Bronchial epithelial cell (primary cell): ENCODE measurements around the gene FAM174C. TPM values are rescaled to one million over a fixed set of nuclear protein-coding genes. Genes with fewer than 3 reads are reported as not detected.
A peak's percentile ranks its signal among the peaks of the same experiment; 100 is the strongest.

ENCODE experiments used
- DNase-seq: peaks from one replicate; pipeline ENCODE4 v3.0.0-alpha.2; 2010; ENCODE audit warnings: low read depth
- FAIRE-seq: peaks from 2 replicates; lab custom pipeline; 2011; peaks lifted over from hg19 to GRCh38; lab: Jason Lieb, UNC
- H3K27me3 ChIP-seq: 2 replicates; pipeline ENCODE4 v1.5.1; 2011; ENCODE audit warnings: low read length; ENCODE audit not compliant: control insufficient read depth, insufficient read depth
- H3K36me3 ChIP-seq: 2 replicates; pipeline ENCODE4 v1.5.1; 2011; ENCODE audit warnings: low read length; ENCODE audit not compliant: control insufficient read depth, insufficient read depth
- H3K4me3 ChIP-seq: 2 replicates; pipeline ENCODE4 v1.5.1; 2011; ENCODE audit warnings: mild to moderate bottlenecking, low read depth, low read length, control low read depth
- CTCF ChIP-seq: IDR thresholded peaks from 2 replicates; pipeline ENCODE4 v1.5.1; 2011; ENCODE audit warnings: mild to moderate bottlenecking, moderate library complexity, low read length, control low read depth, inconsistent platforms; ENCODE audit not compliant: insufficient read depth, severe bottlenecking
- total RNA-seq: library from RNA; depleted of rRNA; stranded (reverse); fragments of >200 nt; gene quantifications from 2 replicates; pipeline ENCODE4 v1.2.1, GENCODE V29; 2014

Gene FAM174C
- total RNA-seq, 1 donor from 2014 or later = 20.8 TPM

DNA sequence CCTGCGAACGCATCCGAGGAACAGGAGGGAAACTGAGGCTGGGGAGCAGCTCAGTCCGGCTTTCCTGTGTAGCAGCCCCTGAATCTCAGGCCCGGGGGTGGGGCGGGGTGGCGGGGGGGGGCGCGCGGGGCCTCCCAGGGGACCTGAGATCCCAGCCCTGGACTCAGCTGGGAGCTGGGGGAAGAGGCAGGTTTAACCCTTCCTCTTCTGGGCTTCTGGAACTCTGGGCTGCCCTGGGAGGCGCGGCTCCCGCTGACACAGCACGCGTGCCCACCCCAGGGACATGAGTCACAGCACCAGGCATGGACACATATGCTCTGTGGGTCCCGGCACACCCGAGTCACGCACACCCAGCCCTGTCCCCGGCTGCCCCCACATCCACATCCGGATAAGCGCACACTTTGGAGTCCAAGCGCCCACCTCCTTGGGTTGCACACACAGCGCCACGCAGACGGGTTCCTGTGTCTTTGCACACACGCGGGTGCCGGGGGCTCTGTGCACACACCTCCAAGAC lies 9.7 kb upstream of the FAM174C start:
- no peak for FAIRE-seq
- H3K27me3 ChIP-seq = no peaks in the 10 kb centered on the region
- TF ChIP-seq CTCF = no peak
- DNase-seq = no peak
- H3K36me3 ChIP-seq = peaks cover 2% of the 10 kb centered on the region
- H3K4me3 ChIP-seq = peak overlapping the region; percentile 46

GRCh38 chr19:1266129-1266915 lies 9.0 kb upstream of the FAM174C start:
- Histone ChIP-seq H3K27me3 (no peaks in the 10 kb centered on the region), H3K4me3 (peak overlapping the region; percentile 46), H3K36me3 (peaks cover 7% of the 10 kb centered on the region)
- TF ChIP-seq CTCF = no peak
- no peak for FAIRE-seq
- DNase-seq = peak; percentile 56

- FAIRE-seq (no peak), DNase-seq (no peak)
- Histone ChIP-seq H3K27me3 (no peaks in the 10 kb centered on the region), H3K4me3 (peak overlapping the region; percentile 46), H3K36me3 (peaks cover 12% of the 10 kb centered on the region)
- TF ChIP-seq CTCF = peak; percentile 82
Measured at GRCh38 chr19:1266916-1267476, 8.3 kb upstream of the FAM174C start.

DNA sequence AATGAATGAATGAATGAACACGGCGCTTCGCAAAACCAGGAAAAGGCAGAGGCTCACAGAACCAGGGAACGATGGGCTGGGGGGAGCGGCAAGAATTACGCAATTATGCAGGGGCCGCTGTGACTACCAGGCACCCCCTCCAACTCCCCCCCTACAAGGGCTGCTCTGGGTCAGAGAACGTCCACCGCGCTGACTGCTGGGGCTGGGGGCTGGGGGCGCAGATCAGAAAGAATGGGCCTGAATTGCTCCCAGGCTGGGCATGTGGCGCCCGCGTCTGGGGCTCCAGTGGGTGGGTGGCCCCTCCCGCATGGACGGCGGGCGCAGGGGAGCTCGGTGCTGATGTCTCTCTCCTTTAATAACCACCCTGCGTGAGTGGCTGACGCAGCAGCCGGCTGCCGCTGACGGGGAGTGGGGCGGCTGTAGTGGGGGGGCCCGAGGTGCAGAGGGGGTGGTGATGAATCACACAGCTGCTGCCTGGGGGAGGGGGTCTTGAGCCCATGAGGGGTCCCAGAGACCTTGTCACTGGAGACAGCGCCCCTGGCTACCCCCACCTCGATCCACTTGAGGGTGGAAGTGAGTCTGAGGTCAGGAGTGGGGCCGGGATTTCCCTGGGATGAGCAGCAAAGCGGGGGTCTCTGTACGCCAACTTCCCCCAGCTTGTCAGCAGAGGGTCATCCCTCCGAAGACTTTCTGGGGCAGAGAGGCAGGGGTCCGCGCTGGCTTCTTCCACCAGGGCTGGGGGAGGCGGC lies 7.7 kb upstream of the FAM174C start:
- no peak for DNase-seq
- H3K4me3 ChIP-seq = peak overlapping the region; percentile 46
- peaks cover 17% of the 10 kb centered on the region for H3K36me3 ChIP-seq
- FAIRE-seq = no peak
- TF ChIP-seq CTCF = no peak
- H3K27me3 ChIP-seq = no peaks in the 10 kb centered on the region

DNA sequence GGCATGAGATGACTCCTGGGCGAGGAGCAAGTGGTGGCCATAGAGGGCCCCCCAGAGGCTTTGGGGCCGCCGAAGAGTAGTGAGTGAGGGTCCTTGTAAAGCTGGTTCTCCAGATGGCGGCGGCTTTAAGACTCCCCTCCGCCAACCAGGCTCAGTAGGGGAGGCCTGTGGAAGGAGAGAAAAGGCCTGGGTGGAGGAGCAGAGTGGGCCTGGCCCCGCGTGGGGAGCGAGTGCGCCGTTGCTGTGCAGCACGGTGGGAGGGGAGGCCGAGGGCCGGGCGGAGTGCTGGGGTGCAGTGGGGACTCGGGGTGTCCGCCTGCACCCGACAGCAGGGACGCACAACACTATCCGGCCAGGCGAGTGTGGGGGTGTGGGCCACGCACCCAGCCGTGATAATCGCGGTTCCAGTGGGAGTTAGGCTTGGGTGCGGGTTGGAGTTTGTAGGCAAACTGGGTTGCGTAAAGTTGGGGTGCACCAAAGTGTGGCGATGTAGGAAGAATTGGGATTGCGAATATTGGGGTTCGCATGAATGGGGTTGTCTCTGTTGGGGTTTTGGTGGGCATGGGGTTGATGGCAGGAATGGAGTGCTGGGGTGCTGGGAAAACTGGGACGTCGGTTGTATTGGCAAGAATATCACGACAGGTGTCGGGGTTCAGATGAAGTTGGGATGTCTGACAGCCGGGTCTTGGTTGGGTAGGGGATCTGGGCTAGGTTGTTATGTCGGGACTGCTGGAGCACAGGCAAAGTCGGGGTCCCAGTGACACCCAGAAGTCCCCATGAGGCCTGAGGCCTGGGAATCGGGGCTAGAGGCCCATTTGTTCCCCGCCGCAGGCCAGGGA lies 6.9 kb upstream of the FAM174C start:
- peaks cover 25% of the 10 kb centered on the region for H3K36me3 ChIP-seq
- H3K27me3 ChIP-seq = no peaks in the 10 kb centered on the region
- DNase-seq (no peak), FAIRE-seq (no peak)
- TF ChIP-seq CTCF = no peak
- H3K4me3 ChIP-seq = no peak overlapping the region
